Measurements from ENCODE around the gene KAT6B. TPM values are rescaled to one million over a fixed set of nuclear protein-coding genes. Genes with fewer than 3 reads are reported as not detected.

KAT6B gene
- total RNA-seq, 1 experiment from 2014 or later: 14.9 TPM

DNA sequence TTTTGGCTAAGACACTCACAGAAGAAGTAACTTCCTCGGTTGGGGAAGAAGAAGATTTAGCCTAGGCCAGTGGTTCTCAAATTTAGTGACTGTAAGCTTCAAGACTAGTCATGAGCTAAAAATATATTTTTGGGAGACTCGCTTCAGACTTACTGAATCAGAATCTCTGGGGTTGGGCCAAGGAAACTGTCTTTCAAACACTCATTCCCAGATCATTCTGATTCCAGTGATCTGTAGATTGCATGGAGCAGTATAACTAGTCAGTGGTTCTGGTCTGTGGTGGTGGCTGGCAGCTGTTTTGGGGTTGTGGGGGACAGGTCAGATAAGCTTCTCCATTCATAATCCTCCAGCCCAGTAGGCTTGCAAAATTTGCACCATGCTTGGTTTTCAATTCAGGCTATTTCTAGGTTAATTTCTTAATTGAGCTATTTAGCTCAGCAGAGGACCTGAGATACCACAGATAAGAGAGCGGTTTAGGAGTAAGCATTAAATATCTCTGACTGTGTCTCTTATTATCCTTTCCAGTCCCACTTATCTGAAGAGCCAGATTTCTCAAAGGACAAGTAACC lies 3.8 kb upstream of the KAT6B start:
- Histone ChIP-seq H3K36me3 (ENCODE audit: control insufficient read depth, insufficient read depth, low read length) (no peaks in the 10 kb centered on the region), H3K4me3 (ENCODE audit: low read depth, low read length) (no peak overlapping the region), H3K9me3 (no peaks in the 10 kb centered on the region), H3K27me3 (replicated peaks; ENCODE audit: control insufficient read depth, insufficient read depth, low read length) (no peaks in the 10 kb centered on the region), H3K4me1 (peaks cover 19% of the 10 kb centered on the region)
- peaks cover 8% of the 10 kb centered on the region for H3K36me3 Mint-ChIP-seq (ENCODE audit: insufficient read depth, unreplicated experiment)
- no peak for DNase-seq
- ChIA-PET POLR2A (no interaction called here), CTCF (no interaction called here)
- H3K4me3 Mint-ChIP-seq (ENCODE audit: unreplicated experiment): no peak overlapping the region
- peaks cover 22% of the 10 kb centered on the region for H3K4me1 Mint-ChIP-seq (ENCODE audit: low read depth, unreplicated experiment)
- no peaks in the 10 kb centered on the region for H3K27me3 Mint-ChIP-seq (ENCODE audit: insufficient read depth, unreplicated experiment)
- TF ChIP-seq, protein P1, sequence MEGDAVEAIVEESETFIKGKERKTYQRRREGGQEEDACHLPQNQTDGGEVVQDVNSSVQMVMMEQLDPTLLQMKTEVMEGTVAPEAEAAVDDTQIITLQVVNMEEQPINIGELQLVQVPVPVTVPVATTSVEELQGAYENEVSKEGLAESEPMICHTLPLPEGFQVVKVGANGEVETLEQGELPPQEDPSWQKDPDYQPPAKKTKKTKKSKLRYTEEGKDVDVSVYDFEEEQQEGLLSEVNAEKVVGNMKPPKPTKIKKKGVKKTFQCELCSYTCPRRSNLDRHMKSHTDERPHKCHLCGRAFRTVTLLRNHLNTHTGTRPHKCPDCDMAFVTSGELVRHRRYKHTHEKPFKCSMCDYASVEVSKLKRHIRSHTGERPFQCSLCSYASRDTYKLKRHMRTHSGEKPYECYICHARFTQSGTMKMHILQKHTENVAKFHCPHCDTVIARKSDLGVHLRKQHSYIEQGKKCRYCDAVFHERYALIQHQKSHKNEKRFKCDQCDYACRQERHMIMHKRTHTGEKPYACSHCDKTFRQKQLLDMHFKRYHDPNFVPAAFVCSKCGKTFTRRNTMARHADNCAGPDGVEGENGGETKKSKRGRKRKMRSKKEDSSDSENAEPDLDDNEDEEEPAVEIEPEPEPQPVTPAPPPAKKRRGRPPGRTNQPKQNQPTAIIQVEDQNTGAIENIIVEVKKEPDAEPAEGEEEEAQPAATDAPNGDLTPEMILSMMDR (IDR thresholded peaks at IDR 0.05; ENCODE audit: insufficient read depth in 1 of 2, low read depth in 1 of 2, low read length in 1 of 2, severe bottlenecking in 1 of 2, unreplicated experiment in 1 of 2): no peak
- H3K27ac Mint-ChIP-seq (ENCODE audit: unreplicated experiment): no peak overlapping the region
- no peaks in the 10 kb centered on the region for H3K9me3 Mint-ChIP-seq (ENCODE audit: unreplicated experiment)
- no TSS peak for BruUV-seq (replicated peaks)
- intact Hi-C loops (cut with micrococcal nuclease; ENCODE audit: unreplicated experiment): no loop called here

DNA sequence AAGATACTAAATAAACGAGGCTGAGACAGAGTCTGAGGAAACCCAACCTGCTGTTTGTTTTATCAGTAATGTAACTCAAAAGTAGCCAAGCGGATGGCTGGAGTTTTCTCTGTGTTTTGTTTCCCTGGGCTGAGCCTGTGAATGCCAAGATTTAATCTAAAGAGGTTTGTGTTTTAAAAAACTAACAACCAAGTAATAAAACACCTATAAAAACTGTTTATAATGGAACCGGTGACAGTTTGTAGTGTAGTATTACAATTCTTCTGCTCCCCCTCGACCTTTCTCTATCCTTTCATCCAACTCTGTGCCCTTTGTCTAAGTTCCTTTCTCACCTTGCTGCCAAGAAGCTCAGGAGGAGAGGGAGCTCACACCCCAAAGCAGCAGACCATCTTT lies 2.6 kb upstream of the KAT6B start:
- Histone ChIP-seq H3K4me3 (ENCODE audit: low read depth, low read length) (no peak overlapping the region), H3K9me3 (no peaks in the 10 kb centered on the region), H3K36me3 (ENCODE audit: control insufficient read depth, insufficient read depth, low read length) (no peaks in the 10 kb centered on the region), H3K27me3 (replicated peaks; ENCODE audit: control insufficient read depth, insufficient read depth, low read length) (no peaks in the 10 kb centered on the region), H3K4me1 (peaks cover 19% of the 10 kb centered on the region)
- no peaks in the 10 kb centered on the region for H3K27me3 Mint-ChIP-seq (ENCODE audit: insufficient read depth, unreplicated experiment)
- POLR2A ChIA-PET: no interaction called here
- no peaks in the 10 kb centered on the region for H3K9me3 Mint-ChIP-seq (ENCODE audit: unreplicated experiment)
- peaks cover 13% of the 10 kb centered on the region for H3K36me3 Mint-ChIP-seq (ENCODE audit: insufficient read depth, unreplicated experiment)
- CTCF ChIA-PET: no interaction called here
- peak overlapping the region; percentile 86 for H3K4me3 Mint-ChIP-seq (ENCODE audit: unreplicated experiment)
- H3K4me1 Mint-ChIP-seq (ENCODE audit: low read depth, unreplicated experiment): peaks cover 29% of the 10 kb centered on the region
- TF ChIP-seq, protein P1 (IDR thresholded peaks at IDR 0.05; ENCODE audit: insufficient read depth in 1 of 2, low read depth in 1 of 2, low read length in 1 of 2, severe bottlenecking in 1 of 2, unreplicated experiment in 1 of 2): no peak
- H3K27ac Mint-ChIP-seq (ENCODE audit: unreplicated experiment): no peak overlapping the region
- no peak for DNase-seq
- intact Hi-C loops (cut with micrococcal nuclease; ENCODE audit: unreplicated experiment): no loop called here
- BruUV-seq (replicated peaks): no TSS peak

DNA sequence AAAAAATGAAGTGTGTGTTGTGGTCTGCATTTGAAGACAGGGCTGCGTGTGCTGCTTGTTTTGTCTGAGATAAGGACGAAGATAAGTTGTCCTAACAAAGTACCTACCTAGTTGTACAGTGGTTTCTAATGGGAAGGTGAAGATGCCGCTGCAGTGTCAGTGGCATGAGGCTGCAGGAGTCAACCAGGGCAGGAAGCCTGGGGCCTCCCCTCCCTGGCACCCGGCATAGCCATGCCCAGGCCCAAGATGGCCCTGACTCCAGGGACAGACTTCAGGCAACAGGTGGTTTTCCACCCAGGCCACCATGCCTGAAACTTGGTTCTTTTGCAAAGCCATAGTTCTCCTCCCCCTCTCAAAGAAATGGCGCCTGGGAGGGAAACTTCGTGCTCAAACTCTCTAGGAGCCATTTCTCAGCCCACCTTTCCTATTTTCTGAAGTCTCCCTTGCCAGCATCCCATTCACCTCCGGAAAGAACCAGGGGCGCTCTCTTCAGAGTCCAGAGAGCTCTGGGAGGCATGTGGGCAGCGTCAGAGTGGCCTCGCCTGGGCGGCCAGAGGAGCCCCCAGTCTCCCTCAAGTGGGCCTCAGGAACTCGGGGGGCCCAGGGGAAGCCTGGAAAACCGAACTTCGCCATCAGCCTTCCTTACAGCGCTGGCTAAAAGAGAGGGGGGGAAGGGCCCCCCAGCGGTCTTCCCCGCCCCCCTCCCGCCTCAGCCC lies 2.1 kb upstream of the KAT6B start:
- Mint-ChIP-seq H3K4me3 (ENCODE audit: unreplicated experiment) (peak overlapping the region; percentile 86), H3K4me1 (ENCODE audit: low read depth, unreplicated experiment) (peaks cover 29% of the 10 kb centered on the region), H3K27me3 (ENCODE audit: insufficient read depth, unreplicated experiment) (no peaks in the 10 kb centered on the region), H3K36me3 (ENCODE audit: insufficient read depth, unreplicated experiment) (peaks cover 13% of the 10 kb centered on the region), H3K27ac (ENCODE audit: unreplicated experiment) (no peak overlapping the region), H3K9me3 (ENCODE audit: unreplicated experiment) (no peaks in the 10 kb centered on the region)
- H3K36me3 ChIP-seq (ENCODE audit: control insufficient read depth, insufficient read depth, low read length): no peaks in the 10 kb centered on the region
- TF ChIP-seq, protein P1 (IDR thresholded peaks at IDR 0.05; ENCODE audit: insufficient read depth in 1 of 2, low read depth in 1 of 2, low read length in 1 of 2, severe bottlenecking in 1 of 2, unreplicated experiment in 1 of 2): no peak
- no peak for DNase-seq
- no peaks in the 10 kb centered on the region for H3K9me3 ChIP-seq
- POLR2A ChIA-PET: no interaction called here
- CTCF ChIA-PET: no interaction called here
- intact Hi-C loops (cut with micrococcal nuclease; ENCODE audit: unreplicated experiment): no loop called here
- no peaks in the 10 kb centered on the region for H3K27me3 ChIP-seq (replicated peaks; ENCODE audit: control insufficient read depth, insufficient read depth, low read length)
- peaks cover 19% of the 10 kb centered on the region for H3K4me1 ChIP-seq
- BruUV-seq (replicated peaks): no TSS peak
- H3K4me3 ChIP-seq (ENCODE audit: low read depth, low read length): peak overlapping the region; percentile 98
